COLO829 (cell line): ENCODE results near the gene LGR6.
"Not testable (repeated sequence)": the region's sequence is repeated elsewhere in the genome, so short reads cannot be mapped to it uniquely, and the experiment has no call there.

Experiments
- DNase-seq: peaks from one replicate; pipeline ENCODE4 v3.0.0; 2012; ENCODE audit warnings: low spot score

The LGR6 gene

DNA sequence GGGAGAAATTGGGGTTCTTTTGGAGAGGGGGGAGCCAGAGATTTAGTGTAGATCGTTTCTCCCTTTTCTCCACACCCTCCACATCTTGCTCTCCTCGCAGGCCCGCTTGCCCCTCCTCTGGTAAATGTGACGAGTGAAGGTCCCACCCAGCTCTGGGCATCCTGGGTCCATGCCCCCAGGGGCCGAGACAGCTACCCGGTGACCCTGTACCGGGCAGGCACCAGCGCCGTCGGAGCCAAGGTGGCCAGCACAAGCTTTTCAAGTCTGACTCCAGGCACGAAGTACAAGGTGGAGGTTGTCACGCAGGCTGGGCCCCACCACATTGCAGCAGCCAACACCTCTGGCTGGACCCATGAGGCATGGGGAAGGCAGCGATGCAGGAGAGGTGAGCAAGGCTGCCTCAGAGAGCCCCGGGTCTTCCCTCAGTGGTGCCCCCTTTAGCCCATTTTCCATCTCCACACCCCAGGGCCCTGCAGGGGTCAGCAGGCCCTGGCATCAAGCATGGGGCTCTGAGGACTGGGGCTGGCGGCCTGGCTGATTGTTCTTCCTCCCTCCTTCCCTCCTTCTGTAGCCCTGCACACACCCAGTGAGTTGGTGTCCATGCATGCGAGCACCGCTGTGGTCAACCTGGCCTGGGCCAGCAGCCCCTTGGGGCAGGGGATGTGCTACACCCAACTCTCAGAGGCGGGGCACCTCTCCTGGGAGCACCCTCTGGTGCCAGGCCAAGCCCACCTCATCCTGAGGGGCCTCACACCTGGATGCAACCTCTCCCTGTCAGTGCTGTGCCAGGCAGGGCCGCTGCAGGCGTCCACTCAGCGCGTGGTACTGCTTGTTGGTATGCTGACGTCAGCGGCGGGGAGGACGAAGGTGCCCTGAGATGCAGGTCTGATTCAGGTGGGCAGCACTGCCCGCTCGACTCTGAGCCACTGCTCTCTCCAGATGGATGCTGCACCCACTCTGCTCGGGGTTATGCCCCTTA lies 16.4 kb upstream of the LGR6 start:
- DNase-seq, result no peak

DNA sequence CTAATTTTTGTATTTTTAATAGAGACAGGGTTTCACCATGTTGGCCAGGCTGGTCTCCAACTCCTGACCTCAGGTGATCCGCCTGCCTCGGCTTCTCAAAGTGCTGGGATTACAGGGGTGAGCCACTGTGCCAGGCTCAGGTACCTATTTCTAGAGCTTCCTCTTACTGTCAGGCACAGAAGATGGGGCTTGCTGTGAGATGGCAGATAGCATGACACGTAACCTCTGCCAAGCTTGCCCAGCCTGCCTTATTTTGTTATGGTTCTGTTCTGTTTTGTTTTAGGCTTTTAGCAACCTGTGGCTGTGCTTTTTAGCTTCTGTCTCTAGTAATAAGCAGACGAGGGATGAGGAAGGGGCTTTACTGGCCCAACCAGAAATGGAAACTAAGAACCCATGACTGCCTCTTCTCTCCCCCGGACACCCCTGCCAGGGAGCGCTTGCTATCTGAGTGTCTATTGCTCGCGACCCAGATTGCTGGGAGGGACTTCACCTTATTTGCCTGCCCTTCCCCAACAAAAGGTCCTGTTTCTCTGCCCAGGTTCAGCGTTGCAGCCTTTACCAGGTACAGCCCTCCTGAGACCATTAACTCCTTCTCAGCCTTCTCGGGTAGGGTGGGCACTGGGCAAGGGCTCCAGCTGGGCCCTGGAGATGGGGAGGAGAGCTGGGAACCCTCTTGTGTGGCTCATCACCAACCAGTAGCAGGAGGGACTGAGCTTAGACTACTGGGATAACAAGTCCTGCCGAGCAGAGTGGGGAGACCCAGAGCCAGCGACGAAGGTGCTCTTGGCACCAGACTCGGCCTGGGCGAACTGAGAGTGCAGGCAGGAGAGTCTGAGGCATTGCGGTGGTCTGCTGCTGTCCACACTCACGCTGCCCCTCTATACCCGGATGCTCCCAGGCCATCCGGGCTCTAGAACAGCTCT lies 13.5 kb upstream of the LGR6 start:
- DNase-seq, result no peak

DNA sequence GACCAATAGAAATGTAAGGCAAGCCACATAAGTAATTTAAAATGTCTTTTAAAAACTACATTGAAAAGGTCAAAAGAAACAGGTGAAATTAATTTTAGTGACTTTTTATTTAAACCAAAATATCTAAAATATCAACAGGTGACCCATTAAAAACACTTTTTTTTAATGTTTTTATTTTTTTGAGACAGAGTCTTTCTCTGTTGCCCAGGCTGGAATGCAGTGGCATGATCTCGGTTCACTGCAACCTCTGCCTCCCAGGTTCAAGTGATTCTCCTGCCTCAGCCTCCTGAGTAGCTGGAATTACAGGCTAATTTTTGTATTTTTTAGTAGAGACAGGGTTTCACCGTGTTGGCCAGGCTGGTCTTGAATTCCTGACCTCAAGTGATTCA lies 12.9 kb upstream of the LGR6 start:
- DNase-seq, result not testable (repeated sequence)

DNA sequence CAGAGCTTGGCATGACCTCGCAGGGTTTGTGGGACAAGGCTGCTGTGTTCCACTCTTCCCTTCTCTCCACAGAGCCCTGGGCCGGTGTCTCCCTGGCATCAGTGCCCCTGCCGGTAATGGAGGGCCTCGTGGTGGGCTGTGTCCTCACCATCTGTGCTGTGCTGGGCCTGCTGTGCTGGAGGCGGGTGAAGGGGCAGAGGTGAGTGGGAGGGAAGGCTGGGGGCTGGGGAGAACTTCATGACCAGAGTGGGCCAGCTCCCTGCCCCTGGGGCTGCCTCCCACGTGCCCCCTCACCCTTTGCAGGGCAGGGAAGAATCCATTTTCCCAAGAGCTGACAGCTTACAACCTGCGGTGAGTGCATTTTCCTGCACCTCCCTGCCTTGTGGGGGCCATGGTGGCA lies 12.0 kb upstream of the LGR6 start:
- no peak for DNase-seq

DNA sequence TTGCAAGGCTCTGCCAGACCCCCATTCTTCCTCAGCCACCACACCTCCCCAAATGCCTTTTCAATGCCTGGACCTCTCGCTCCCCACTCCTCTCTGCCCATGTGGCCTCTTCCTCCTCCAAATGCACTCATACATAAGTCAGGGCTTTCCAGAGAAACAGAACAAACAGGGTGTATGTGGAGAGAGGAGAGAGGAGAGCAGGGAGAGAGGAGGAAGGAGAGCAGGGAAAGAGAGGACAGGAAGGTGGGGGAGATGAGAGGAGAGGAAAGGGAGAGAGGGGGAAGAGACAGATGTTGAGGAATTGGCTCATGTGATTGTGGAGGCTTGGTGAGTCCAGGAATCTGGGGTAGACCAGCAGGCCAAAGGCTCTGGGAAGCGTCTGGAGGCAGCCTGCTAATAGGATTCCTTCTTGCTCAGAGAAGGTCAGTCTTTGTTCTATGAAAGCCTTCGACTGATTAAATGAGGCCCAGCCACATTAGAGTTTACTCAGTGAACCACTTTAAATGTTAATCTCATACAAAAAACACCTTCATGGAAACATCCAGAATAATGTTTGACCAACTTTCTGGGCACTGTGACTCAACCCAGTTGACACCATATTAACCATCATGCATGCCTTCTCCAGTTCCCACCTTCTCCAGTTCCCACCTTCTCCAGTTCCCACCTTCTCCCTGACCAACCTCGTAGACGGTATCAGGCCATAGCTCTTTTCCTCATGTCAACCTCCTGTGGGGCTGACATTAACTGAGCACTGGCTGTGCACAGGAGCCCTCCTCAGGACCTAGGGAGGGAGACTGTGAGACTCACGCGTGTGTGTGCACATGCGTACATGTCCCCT lies 11.3 kb upstream of the LGR6 start:
- DNase-seq, result no peak

DNA sequence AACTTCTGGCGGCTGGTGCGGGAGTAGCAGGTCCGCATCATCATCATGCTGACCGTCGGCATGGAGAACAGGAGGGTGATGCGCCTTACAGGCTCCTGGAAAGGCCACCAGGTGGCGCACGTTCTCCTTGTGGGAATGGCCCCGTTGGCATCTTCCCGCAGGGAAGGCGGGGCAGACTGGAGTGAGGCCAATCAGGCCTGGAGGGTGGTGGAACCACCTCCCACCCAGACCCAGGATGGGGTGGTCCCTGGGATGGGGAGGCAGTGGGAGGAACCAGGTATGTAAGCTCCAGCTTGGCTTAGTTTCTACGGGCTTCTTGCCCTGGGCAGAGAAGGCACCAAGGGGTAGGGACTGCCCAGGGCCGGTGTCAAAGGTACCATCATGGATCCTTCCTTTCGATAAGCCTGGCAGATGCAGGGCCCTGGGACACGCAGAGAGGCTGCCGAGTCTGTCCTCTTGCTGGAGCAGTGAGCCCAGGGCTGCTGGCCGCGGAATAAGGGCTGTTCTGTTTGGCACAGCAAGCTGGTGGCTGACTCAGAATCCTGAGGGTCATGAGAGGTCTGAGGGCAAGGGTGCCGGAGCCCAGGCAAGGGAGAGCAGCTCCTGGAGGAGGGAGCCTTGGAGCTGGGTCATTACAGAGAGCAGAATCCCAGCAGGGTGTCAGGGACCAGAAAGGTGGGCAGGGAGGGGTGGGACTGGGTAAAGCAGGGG lies 8.7 kb upstream of the LGR6 start:
- DNase-seq, result peak; percentile 84

DNA sequence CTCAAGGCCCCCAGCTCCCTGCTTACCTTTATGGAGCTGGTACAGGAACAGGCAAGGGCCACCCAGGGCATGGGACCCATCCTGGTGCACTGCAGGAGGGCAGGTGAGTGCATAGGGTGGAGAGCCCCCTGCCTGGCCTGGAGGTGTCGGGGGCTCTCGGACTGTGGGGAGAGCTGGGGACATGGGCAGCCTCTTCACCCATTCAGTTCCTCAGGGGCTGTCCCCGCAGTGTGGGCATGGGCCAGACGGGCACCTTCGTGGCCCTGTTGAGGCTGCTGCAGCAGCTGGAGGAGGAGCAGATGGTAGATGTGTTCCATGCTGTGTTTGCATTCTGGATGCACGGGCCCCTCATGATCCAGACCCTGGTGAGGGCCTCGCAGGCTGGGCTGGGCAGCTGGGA lies 7.3 kb upstream of the LGR6 start:
- DNase-seq, result no peak

DNA sequence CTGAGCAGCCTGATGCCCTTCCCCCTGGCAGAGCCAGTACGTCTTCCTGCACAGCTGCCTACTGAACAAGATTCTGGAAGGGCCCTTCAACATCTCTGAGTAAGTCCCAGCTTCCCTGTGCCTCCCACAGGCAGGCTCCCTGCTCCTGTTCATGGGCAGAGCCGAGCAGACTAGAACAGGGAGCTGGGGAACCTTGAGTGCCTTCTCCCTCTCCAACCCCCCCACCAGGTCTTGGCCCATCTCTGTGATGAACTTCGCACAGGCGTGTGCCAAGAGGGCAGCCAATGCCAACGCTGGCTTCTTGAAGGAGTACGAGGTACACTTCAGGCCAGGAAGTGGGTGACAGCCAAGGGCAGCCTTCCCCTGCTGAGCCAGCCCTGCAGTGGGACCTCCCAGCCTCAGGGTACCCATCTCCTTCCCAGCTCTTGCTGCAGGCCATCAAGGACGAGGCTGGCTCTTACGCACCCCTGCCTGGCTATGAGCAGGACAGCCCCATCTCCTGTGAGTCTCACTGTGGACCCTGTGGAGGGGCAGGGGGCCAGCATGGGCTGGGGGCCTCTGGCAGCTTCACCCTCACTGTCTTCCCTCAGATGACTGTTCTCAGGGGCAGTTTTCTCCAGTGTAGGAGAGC lies 6.4 kb upstream of the LGR6 start:
- no peak for DNase-seq

DNA sequence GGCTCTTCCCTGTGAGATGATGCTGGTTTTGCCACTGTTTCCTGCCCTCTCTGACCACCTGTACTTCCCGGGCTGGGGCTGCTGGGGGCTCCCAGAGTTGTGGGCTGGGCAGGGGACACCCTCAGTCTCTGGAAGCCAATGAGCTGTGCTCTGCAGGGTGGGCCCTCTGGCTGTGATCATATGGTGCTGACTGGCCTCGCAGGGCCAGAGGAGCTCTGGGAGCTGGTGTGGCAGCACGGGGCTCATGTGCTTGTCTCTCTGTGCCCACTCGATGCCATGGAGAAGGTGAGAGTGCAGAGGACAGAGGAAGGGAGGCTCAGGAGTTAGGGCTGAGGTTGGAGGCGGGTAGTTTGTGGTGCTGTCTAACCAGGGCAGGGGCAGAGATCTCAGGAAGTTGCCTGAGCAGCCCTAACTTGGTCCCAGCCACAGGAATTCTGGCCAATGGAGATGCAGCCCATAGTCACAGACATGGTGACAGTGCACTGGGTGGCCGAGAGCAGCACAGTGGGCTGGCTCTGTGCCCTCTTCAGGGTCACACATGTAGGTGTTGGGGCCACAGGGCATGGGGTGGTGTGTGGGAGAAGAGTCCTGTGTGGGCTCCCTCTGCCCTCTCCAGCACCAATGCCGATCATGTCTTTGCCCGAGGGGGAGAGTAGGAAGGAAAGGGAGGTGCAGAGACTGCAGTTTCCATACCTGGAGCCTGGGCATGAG lies 5.7 kb upstream of the LGR6 start:
- DNase-seq, result no peak

DNA sequence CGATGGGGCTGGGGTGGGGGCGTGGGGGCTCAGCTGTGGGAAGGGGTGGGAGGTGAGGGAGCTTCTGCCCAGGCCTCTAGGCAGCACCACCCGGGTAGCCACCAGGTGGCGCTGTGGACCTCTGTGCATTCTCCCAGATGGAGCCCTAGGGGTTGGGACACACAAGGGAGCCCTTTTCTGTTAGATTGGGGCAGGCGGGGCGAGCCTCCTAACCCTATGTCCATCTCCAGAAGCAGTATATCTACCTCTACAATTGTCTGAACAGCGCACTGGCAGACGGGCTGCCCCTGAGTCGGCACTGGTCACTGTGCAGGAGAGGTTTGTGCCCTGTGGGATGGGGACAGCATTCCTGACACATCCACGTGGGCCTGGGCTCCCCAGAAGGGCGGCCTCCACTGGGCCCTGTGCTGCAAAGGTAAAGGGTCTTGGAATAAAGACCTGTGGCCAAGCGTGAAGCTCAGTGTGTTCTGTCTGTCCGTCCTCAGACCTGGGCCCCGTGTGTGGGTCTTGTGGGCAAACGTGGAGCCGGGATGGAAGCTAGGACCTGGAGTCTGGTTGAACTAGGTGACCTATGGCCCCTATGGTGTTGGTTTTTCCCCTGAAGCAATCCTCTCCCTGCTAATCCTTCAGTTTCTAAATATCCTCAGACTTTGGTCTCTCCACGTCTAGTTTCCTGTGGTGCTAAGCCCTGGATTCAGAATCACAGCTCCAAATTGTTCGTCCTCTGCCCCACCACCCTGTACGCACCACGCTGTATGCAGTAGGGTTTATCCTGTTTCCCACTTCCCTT lies 4.4 kb upstream of the LGR6 start:
- DNase-seq, result peak; percentile 62

DNA sequence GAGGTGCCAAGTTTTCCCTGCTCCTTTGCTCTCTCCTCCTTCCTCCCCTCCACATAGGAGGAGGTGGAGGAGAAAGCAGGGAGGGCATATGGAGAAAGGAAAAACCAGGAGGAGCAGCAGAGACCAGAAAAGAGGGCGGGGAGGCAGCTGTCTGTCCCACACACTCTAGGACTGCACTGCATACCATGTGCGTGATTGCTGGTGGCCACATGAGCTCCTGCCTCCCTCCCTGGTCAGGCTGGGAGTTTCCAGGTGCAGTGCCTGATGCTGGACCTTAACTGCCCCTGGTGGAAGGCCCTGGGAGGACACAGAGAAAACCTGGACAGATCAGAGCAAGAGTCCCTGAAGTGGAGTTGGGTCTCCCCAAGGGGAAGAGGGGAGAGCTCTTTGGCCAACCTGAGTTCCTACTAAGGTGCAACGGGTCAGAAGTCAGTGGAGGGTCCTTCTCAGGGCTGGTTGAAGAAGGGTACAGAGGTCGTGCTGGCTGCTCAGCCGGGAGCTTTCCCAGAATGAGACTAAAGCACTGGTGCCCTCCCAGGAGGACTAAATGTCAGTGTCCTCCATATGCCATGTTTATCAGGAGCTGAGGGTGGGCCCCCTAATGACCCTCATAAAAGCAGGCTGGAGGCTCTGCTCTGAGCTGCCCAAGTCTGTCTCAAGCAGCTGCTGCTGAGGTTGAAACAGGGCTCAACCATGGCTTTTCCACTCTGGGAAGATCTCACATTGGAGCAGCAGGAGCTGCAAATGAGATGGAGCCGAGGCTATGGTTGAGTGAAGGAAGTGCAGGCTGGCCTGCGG lies 3.5 kb upstream of the LGR6 start:
- DNase-seq, result no peak

DNA sequence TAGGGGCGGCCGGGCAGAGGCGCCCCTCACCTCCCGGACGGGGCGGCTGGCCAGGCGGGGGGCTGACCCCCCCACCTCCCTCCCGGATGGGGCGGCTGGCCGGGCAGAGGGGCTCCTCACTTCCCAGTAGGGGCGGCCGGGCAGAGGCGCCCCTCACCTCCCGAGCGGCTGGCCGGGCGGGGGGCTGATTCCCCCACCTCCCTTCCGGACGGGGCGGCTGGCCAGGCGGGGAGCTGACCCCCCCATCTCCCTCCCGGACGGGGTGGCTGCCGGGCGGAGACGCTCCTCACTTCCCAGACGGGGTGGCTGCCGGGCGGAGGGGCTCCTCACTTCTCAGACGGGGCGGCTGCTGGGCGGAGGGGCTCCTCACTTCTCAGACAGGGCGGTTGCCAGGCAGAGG lies 2.2 kb upstream of the LGR6 start:
- DNase-seq, result not testable (repeated sequence)

DNA sequence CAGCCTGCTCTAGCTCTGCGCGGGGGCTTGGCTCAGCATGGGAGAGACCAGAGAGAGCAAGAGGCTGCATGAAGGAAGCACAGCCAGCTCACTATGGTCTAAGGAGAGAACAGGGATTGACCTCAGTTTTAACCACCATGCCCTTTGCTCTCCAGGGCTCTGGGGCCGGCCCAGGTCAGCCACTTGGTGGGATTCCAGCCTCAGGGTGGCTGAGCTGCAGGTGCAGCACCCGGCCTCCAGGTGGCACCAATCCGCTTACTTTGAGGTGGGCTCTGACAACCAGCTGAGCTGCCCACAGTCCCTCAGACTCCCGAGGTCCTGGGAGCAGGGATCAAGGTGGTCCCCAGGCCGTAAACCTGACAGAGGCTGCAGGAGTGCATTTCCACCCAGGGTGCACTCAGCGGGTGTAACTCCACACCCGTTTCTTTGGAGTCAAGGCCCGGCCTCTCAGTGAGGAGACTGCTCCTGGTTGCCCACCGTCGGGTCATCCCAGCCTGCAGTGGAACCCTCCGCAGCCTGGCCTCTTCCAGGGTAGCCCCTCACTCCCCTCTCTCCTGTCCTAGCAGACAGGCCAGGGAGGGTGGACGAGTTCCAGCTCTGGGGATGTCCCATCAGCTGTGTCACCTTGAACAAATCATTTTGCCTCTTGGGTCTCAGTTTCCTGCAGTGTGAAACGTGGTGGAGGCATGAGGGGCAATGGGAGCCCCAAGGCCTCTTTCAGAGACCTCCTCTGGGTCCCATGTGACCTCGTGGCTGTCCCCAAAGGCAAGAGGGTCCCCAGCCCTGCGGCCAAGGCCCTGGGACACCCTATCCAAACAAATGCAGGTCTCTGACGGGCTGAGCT lies 607 bp upstream of the LGR6 start:
- DNase-seq, result no peak

DNA sequence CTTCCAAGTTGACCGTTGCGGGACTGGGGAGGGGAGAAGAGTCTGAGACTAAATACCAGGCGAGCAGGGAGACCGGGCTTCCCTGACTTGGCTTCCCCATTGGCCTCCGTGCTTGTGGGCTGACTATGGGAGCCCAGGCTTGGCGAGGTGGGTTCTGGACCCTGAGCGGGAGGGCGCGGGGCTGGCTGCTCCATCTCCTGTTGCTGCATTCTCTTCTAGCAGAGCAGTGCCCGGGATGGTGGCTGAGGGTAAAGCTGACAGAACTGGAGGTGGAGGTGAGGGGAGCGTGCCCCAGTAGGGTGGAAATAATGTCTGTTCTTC lies 689 bp downstream of the LGR6 start:
- DNase-seq, result no peak

DNA sequence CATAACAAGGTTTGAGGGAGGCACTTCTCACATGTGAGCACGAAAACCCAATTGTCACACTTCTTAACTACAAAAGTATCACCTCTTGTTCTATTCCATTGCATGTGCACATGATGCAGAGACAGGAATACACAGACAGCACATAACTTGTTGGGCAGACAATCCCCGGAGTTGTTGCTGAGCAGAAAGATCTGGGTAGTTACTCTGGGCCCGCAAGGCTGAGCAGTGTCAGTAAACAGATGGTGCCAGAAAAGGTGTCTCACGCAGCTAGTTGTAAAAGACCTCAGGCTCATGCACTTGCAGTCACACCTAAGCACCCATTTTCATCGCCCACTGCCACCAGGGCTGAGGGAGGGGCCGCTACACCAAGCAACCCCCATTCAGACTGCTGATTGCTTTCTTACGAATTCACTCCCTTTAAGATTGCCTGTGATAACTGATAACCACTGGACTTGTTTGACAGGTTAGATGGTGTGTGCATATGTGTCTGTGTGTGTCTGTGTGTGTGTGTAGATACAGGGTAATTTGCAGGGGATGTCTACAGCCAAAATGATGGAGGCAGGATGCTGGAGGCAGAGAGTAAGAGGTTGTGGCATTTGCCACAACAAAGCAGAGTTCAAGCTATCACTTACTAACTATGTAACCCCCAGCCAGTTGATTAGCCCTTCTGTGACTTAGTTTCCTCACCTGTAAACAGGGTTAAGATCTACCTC lies 4.2 kb downstream of the LGR6 start:
- DNase-seq, result no peak

DNA sequence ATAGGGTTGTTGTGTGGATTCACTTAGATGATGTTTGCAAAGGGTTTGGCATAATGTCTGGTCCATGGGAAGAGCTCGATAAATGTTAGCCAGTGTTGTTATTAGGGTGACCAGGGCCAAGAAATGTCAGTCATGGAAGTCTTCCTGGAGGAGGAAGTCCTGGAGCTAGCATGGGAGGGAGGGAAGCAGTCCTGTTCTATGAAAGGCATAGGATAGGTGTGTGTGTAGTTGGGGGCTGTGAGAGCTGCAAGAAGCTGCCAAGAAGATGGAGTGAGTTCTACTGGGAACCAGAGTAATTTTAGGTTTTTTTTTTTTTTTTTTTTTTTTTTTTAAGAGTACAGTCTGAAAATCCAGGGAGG lies 4.7 kb downstream of the LGR6 start:
- no peak for DNase-seq
